ENCODE results near the gene CPM.
"Not testable (repeated sequence)": the region's sequence is repeated elsewhere in the genome, so short reads cannot be mapped to it uniquely, and the experiment has no call there.

CPM gene

DNA sequence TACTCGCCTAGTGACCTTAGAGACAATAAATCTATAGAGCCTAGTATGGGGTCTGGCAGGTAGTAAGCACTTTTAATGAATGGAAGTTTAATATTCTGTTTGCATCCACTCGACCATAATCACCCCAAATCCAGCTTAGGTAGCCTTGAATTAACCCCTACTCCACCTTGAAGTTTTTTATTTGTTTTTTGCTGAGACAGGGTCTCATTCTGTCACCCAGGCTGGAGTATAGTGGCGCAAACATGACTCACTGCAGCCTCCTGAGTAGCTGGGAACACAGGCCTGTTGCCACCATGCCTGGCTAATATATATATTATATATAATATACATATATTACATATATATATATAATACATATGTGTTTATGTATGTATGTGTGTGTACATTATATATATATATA, 86.2 kb downstream of the CPM start:
- TF ChIP-seq, protein P1, sequence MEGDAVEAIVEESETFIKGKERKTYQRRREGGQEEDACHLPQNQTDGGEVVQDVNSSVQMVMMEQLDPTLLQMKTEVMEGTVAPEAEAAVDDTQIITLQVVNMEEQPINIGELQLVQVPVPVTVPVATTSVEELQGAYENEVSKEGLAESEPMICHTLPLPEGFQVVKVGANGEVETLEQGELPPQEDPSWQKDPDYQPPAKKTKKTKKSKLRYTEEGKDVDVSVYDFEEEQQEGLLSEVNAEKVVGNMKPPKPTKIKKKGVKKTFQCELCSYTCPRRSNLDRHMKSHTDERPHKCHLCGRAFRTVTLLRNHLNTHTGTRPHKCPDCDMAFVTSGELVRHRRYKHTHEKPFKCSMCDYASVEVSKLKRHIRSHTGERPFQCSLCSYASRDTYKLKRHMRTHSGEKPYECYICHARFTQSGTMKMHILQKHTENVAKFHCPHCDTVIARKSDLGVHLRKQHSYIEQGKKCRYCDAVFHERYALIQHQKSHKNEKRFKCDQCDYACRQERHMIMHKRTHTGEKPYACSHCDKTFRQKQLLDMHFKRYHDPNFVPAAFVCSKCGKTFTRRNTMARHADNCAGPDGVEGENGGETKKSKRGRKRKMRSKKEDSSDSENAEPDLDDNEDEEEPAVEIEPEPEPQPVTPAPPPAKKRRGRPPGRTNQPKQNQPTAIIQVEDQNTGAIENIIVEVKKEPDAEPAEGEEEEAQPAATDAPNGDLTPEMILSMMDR (IDR thresholded peaks at IDR 0.05; ENCODE audit: extremely low read depth, insufficient read depth, missing control alignments): no peak
- in situ Hi-C loops (cut with MboI; ENCODE audit: low pct_unique_long_range_greater_than_20kb, low sequenced_read_pairs, unreplicated experiment): no loop called here

DNA sequence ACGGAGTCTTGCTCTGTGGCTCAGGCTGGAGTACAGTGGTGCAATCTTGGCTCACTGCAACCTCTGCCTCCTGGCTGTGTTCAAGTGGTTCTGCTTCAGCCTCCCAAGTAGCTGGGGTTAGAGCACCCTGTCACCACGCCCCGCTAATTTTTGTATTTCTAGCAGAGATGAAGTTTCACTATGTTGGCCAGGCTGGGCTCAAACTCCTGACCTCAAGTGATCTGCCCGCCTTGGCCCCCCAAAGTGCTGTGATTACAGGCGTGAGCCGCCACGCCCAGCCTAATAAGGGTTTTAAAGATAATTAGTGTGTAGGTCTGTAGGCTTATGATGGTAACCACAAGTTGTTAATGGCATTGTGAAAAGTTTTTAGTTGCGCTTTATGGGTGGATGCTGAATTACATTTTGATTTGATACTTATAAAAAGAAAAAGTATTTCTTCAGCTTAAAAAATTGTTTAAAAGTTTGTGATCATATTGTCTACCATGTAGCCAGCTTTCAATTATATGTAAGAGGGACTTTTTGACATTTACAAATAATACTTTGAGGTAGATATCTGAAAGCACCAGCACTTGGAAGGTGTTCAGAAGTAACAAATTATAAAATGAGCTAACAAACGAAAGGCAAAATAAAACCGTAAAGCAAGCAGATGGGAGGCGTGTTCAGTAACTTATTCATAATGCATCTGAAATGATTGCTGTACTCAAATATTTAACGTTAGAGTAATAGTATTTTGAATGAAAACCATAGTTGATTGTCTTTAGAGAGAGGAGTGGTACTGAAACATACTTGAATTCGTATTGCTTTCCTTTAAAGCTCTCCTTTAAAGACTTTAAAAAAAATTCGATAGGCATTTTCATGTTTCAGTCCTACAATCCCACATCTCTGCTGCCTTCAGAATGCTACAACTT, 87.9 kb downstream of the CPM start:
- TF ChIP-seq, protein P1 (IDR thresholded peaks at IDR 0.05; ENCODE audit: extremely low read depth, insufficient read depth, missing control alignments): no peak
- DNase-seq (ENCODE audit: low spot score): no peak
- in situ Hi-C loops (cut with MboI; ENCODE audit: low pct_unique_long_range_greater_than_20kb, low sequenced_read_pairs, unreplicated experiment): no loop called here

More for the DNA sequence above, 86.2 kb downstream of the CPM start:
- no peak for DNase-seq (ENCODE audit: low spot score)

- TF ChIP-seq, protein P1 (IDR thresholded peaks at IDR 0.05; ENCODE audit: extremely low read depth, insufficient read depth, missing control alignments): no peak
- in situ Hi-C loops (cut with MboI; ENCODE audit: low pct_unique_long_range_greater_than_20kb, low sequenced_read_pairs, unreplicated experiment): no loop called here
- DNase-seq (ENCODE audit: low spot score): no peak
Observed at GRCh38 chr12:68844318-68844745, 88.6 kb downstream of the CPM start.

GRCh38 chr12:68842784-68843567, 90.0 kb downstream of the CPM start:
- TF ChIP-seq, protein P1 (IDR thresholded peaks at IDR 0.05; ENCODE audit: extremely low read depth, insufficient read depth, missing control alignments): no peak
- in situ Hi-C loops (cut with MboI; ENCODE audit: low pct_unique_long_range_greater_than_20kb, low sequenced_read_pairs, unreplicated experiment): no loop called here
- no peak for DNase-seq (ENCODE audit: low spot score)

DNA sequence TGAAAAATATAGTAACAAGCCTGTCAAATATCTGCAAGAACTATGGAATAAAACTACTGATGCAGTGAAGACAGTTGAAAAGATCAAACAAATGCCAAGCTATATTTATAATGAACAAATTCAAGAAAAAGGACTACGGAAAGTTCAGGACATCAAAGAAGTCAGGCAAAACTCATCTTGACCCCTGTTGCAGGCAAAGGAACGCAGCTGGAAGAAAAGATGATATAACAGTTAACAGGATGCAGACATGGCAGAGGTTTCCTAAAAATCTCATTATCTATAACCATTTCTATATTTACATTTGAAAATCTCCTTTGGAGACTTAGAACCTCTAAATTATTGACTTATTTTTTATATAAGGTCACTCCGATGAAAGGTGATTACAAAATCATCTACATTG, 90.8 kb downstream of the CPM start:
- TF ChIP-seq, protein P1 (IDR thresholded peaks at IDR 0.05; ENCODE audit: extremely low read depth, insufficient read depth, missing control alignments): no peak
- DNase-seq (ENCODE audit: low spot score): no peak
- in situ Hi-C loops (cut with MboI; ENCODE audit: low pct_unique_long_range_greater_than_20kb, low sequenced_read_pairs, unreplicated experiment): no loop called here

DNA sequence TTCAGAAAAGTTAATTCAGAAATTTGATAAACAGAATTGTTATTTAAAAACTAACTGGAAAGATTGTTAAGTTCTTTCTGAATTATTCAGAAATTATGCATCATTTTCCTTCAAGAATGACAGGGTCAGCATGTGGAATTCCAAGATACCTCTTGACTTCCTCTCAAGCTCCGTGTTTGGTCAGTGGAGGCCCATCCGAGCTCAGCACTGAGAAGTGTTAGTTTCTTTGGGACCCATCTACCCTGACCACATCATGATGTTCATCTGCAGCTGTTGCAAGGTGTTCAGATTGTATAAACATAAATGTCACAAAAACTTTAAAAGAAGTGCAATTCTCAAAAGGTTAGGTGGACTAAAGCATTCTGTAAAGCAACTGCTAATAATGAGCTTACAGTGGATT, 91.3 kb downstream of the CPM start:
- TF ChIP-seq, protein P1 (IDR thresholded peaks at IDR 0.05; ENCODE audit: extremely low read depth, insufficient read depth, missing control alignments): no peak
- in situ Hi-C loops (cut with MboI; ENCODE audit: low pct_unique_long_range_greater_than_20kb, low sequenced_read_pairs, unreplicated experiment): no loop called here
- DNase-seq (ENCODE audit: low spot score): no peak

DNA sequence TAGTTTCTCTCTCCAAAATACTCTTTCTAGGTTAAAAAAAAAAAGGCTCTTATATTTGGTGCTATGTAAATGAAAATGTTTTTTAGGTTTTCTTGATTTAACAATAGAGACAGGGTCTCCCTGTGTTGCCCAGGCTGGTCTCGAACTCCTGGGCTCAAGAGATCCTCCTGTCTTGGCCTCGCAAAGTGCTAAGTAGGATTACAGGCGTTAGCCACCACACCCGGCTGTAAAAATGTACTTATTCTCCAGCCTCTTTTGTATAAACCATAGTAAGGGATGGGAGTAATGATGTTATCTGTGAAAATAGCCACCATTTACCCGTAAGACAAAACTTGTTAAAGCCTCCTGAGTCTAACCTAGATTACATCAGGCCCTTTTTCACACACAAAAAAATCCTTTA, 91.8 kb downstream of the CPM start:
- in situ Hi-C loops (cut with MboI; ENCODE audit: low pct_unique_long_range_greater_than_20kb, low sequenced_read_pairs, unreplicated experiment); DNase-seq (ENCODE audit: low spot score): not testable (repeated sequence)
